GM13977 (cell line): ENCODE data around the gene NLRC5.
A peak's percentile ranks its signal among the peaks of the same experiment; 100 is the strongest.

Source experiments
- DNase-seq: peaks from one replicate; pipeline ENCODE4 v3.0.0; 2012; ENCODE audit warnings: low spot score
- CTCF ChIP-seq: IDR thresholded peaks from 2 replicates; pipeline ENCODE4 v1.5.1; 2012; ENCODE audit warnings: mild to moderate bottlenecking, control low read depth; ENCODE audit not compliant: insufficient read depth; ENCODE audit errors: extremely low read depth, missing control alignments
- in situ Hi-C: fragments of 300-500 bp; cut with MboI; formaldehyde crosslinking; loops from one replicate; pipeline ENCODE4 v1.12.0; 2022; ENCODE audit warnings: low sequenced_read_pairs, low pct_unique_long_range_greater_than_20kb, mixed read lengths, inconsistent platforms; ENCODE audit not compliant: unreplicated experiment

Gene NLRC5

GRCh38 chr16:56961851-56962281 is 27.5 kb upstream of the NLRC5 start, which contains the start of gene CETP:
CETP (plus strand) TSS chr16:56961950; CDS start chr16:56961980, 30 bp downstream.
- TF ChIP-seq CTCF = no peak
- DNase-seq = no peak
- in situ Hi-C loops = no loop called here

GRCh38 chr16:56964243-56965148 is 24.9 kb upstream of the NLRC5 start:
- peak; percentile 85 for DNase-seq
- in situ Hi-C loops = loop anchor here (5.0 kb wide), 1 partner anchor 78 kb away; no protein-coding TSS in a partner anchor
- TF ChIP-seq CTCF = peak; percentile 100

- TF ChIP-seq CTCF = no peak
- in situ Hi-C loops = loop anchor here (5.0 kb wide), 1 partner anchor 77 kb away; no protein-coding TSS in a partner anchor
- DNase-seq = no peak
These were observed 23.9 kb upstream of the NLRC5 start for GRCh38 chr16:56965149-56966092.

GRCh38 chr16:56966093-56966475 is 23.3 kb upstream of the NLRC5 start:
- in situ Hi-C loops = loop anchor here (5.0 kb wide), 1 partner anchor 76 kb away; no protein-coding TSS in a partner anchor
- TF ChIP-seq CTCF = no peak
- no peak for DNase-seq

- no peak for TF ChIP-seq CTCF
- DNase-seq = no peak
- in situ Hi-C loops = loop anchor here (5.0 kb wide), 1 partner anchor 75 kb away; no protein-coding TSS in a partner anchor
These were observed 21.6 kb upstream of the NLRC5 start for GRCh38 chr16:56967733-56968132.

GRCh38 chr16:56969769-56970168 is 19.6 kb upstream of the NLRC5 start:
- DNase-seq = no peak
- TF ChIP-seq CTCF = no peak
- in situ Hi-C loops = loop anchor here (5.0 kb wide), 1 partner anchor 73 kb away; no protein-coding TSS in a partner anchor
